SK-N-SH (cell line): Measurements from ENCODE around the gene RPS6KB2. TPM values are rescaled to one million over a fixed set of nuclear protein-coding genes. Genes with fewer than 3 reads are reported as not detected.

ENCODE experiments used
- polyA plus RNA-seq, 3 experiments: library from polyadenylated mRNA; depleted of rRNA; stranded (reverse); fragments of >200 nt; gene quantifications; 2 replicates each; pipeline ENCODE4 v1.2.3, GENCODE V29; 2012
- small RNA-seq, 7 experiments: library from RNA; depleted of rRNA; stranded (forward); fragments of <200 nt; gene quantifications; one replicate each; pipeline ENCODE3, GENCODE V24; 2012

The RPS6KB2 gene
- polyA plus RNA-seq, 1 of the 3 experiments (the other 2 are of a cell fraction) = 52.0 TPM

Small RNA genes lying within 50 kb of the gene (small RNA-seq; reads per million reads assigned to genes)
- gene RNU6-1238P = 0 reads per million in 7 experiments

Other genes with a start within 250 kb of the RPS6KB2 start
- 44.6 and 48.5 TPM in 2 replicates for gene GRK2, start 162.0 kb upstream of the RPS6KB2 start, polyA plus RNA-seq (2012; rRNA removed)
- gene ANKRD13D, start 139.2 kb upstream of the RPS6KB2 start, polyA plus RNA-seq (2012; rRNA removed) = 50.2 and 51.4 TPM in 2 replicates
- gene SSH3, start 125.0 kb upstream of the RPS6KB2 start, polyA plus RNA-seq (2012; rRNA removed) = 13.5 and 17.1 TPM in 2 replicates
- gene POLD4, start 74.9 kb upstream of the RPS6KB2 start, polyA plus RNA-seq (2012; rRNA removed) = 80.4 and 89.4 TPM in 2 replicates
- gene CLCF1, start 54.9 kb upstream of the RPS6KB2 start, polyA plus RNA-seq (2012; rRNA removed) = 27.0 and 27.7 TPM in 2 replicates
- gene RAD9A, start 36.5 kb upstream of the RPS6KB2 start, polyA plus RNA-seq (2012; rRNA removed) = 21.5 and 22.3 TPM in 2 replicates
- gene PPP1CA, start 26.6 kb upstream of the RPS6KB2 start, polyA plus RNA-seq (2012; rRNA removed) = 210 and 261 TPM in 2 replicates
- gene TBC1D10C, start 24.4 kb upstream of the RPS6KB2 start, polyA plus RNA-seq (2012; rRNA removed) = 0.05 TPM in 1 of 2 replicates, not detected in the other
- 0.15 and 0.23 TPM in 2 replicates for gene CARNS1, start 12.8 kb upstream of the RPS6KB2 start, polyA plus RNA-seq (2012; rRNA removed)
- 1.3 and 1.4 TPM in 2 replicates for gene PTPRCAP, start 9.2 kb downstream of the RPS6KB2 start, polyA plus RNA-seq (2012; rRNA removed)
- gene CORO1B, start 15.0 kb downstream of the RPS6KB2 start, polyA plus RNA-seq (2012; rRNA removed) = 195 and 220 TPM in 2 replicates
- not detected in 2 replicates for gene GPR152, start 24.2 kb downstream of the RPS6KB2 start, polyA plus RNA-seq (2012; rRNA removed)
- gene CABP4, start 26.9 kb downstream of the RPS6KB2 start, polyA plus RNA-seq (2012; rRNA removed) = not detected in 2 replicates
- gene TMEM134, start 40.8 kb downstream of the RPS6KB2 start, polyA plus RNA-seq (2012; rRNA removed) = 132 and 135 TPM in 2 replicates
- 192 and 207 TPM in 2 replicates for gene AIP, start 54.5 kb downstream of the RPS6KB2 start, polyA plus RNA-seq (2012; rRNA removed)
- 24.2 and 24.4 TPM in 2 replicates for gene PITPNM1, start 76.9 kb downstream of the RPS6KB2 start, polyA plus RNA-seq (2012; rRNA removed)
- 32.8 and 47.9 TPM in 2 replicates for gene CDK2AP2, start 79.7 kb downstream of the RPS6KB2 start, polyA plus RNA-seq (2012; rRNA removed)
- not detected in 2 replicates for gene CABP2, start 95.0 kb downstream of the RPS6KB2 start, polyA plus RNA-seq (2012; rRNA removed)
- 488 and 745 TPM in 2 replicates for gene GSTP1, start 155.3 kb downstream of the RPS6KB2 start, polyA plus RNA-seq (2012; rRNA removed)
- 220 and 278 TPM in 2 replicates for gene NDUFV1, start 178.4 kb downstream of the RPS6KB2 start, polyA plus RNA-seq (2012; rRNA removed)
- gene NUDT8, start 201.4 kb downstream of the RPS6KB2 start, polyA plus RNA-seq (2012; rRNA removed) = 2.2 and 2.7 TPM in 2 replicates
- gene TBX10, start 211.3 kb downstream of the RPS6KB2 start, polyA plus RNA-seq (2012; rRNA removed) = not detected in 2 replicates
- not detected in 2 replicates for gene ACY3, start 222.2 kb downstream of the RPS6KB2 start, polyA plus RNA-seq (2012; rRNA removed)
- gene ALDH3B2, start 246.1 kb downstream of the RPS6KB2 start, polyA plus RNA-seq (2012; rRNA removed) = not detected in 2 replicates